ENCODE results near the gene NME4.

DNA sequence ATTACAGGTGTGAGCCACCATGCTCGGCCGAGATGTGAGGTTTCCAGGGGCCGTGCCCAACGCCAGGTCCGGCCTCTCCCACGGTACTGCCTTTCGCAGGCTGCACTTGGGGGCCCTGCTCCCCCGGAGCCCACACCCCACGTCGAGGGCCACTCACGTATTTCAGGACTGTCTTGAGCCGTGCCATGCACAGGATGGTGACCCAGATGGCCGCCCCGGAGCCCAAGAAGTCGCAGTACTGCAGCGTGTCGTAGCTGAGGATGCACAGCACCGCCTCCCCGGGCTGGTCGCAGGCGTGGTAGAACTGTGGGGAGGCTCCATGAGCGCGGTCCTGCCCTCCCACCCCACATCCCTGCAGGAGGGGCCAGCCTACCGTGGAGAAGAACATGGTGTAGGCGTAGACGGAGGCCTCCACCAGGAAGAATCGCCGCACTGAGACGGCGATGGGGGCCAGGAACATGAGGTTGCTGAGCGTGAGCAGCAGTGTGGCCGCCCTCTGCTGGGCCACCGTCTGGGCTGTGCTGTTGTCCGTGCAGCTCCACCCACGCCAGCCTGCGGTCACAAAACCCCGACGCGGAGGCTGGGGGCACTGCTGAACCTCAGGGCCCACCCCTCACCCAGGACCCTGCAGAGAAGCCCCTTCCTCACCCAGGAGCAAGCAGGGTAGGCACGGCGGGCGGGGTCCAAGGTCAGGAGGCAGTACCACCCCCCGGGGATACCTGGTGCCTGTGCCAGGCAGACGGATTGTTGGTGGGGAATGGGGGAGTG, 23.0 kb upstream of the NME4 start:
- TF ChIP-seq, protein P1, sequence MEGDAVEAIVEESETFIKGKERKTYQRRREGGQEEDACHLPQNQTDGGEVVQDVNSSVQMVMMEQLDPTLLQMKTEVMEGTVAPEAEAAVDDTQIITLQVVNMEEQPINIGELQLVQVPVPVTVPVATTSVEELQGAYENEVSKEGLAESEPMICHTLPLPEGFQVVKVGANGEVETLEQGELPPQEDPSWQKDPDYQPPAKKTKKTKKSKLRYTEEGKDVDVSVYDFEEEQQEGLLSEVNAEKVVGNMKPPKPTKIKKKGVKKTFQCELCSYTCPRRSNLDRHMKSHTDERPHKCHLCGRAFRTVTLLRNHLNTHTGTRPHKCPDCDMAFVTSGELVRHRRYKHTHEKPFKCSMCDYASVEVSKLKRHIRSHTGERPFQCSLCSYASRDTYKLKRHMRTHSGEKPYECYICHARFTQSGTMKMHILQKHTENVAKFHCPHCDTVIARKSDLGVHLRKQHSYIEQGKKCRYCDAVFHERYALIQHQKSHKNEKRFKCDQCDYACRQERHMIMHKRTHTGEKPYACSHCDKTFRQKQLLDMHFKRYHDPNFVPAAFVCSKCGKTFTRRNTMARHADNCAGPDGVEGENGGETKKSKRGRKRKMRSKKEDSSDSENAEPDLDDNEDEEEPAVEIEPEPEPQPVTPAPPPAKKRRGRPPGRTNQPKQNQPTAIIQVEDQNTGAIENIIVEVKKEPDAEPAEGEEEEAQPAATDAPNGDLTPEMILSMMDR (IDR thresholded peaks at IDR 0.05), result no peak
- TF ChIP-seq ZFX (IDR thresholded peaks at IDR 0.05; ENCODE audit: borderline replicate concordance), result no peak
